ENCODE measurements around the gene ASMT. TPM values are rescaled to one million over a fixed set of nuclear protein-coding genes. Genes with fewer than 3 reads are reported as not detected.

ASMT gene
- total and polyA plus RNA-seq, 2 of the 4 experiments (the other 2 are of a cell fraction): not detected

- Histone ChIP-seq H2BK15ac (ENCODE audit: low read depth, low read length) (no peak overlapping the region), H4K5ac (ENCODE audit: low read depth, low read length) (no peak overlapping the region), H3K18ac (ENCODE audit: low read depth, low read length) (no peak overlapping the region), H3K4me3 (ENCODE audit: insufficient read depth, low read depth, low read length) (no peak overlapping the region), H2BK20ac (ENCODE audit: low read depth, low read length) (no peak overlapping the region), H3K9me1 (ENCODE audit: insufficient read depth, low read length) (no peaks in the 10 kb centered on the region; the same call in 1 of the 2 replicates), H2BK120ac (ENCODE audit: low read depth, low read length) (no peak overlapping the region), H3K14ac (replicated peaks; ENCODE audit: low read depth, low read length) (no peak overlapping the region), H3K9me3 (ENCODE audit: control insufficient read depth, insufficient read depth, low read length) (no peaks in the 10 kb centered on the region), H2AFZ (replicated peaks; ENCODE audit: low read length, poor library complexity) (no peak overlapping the region), H4K91ac (ENCODE audit: insufficient read depth, low read depth, low read length) (no peak overlapping the region), H3K4ac (ENCODE audit: low read depth, low read length) (no peak overlapping the region), H3K23ac (ENCODE audit: low read depth, low read length) (no peak overlapping the region), H2AK9ac (replicated peaks; ENCODE audit: low read depth, low read length, poor library complexity) (no peak overlapping the region), H2BK5ac (ENCODE audit: low read depth, low read length, poor library complexity, severe bottlenecking) (no peak overlapping the region), H3K56ac (ENCODE audit: extremely low read depth, insufficient read depth, low read length) (no peak overlapping the region), H3K4me1 (ENCODE audit: control insufficient read depth, insufficient read depth, low read length) (peaks cover 3% of the 10 kb centered on the region; the same call in 1 of the 2 replicates), H3K27ac (ENCODE audit: insufficient read depth, low read length) (no peak overlapping the region), H3K79me1 (ENCODE audit: low read depth in 1 of 2, low read length in 2 of 2) (peaks cover 7 to 29% of the 10 kb centered on the region in 2 experiments), H3K27me3 (ENCODE audit: control insufficient read depth, insufficient read depth, low read length) (no peaks in the 10 kb centered on the region), H3K4me2 (ENCODE audit: low read depth, low read length) (no peak overlapping the region), H3K9ac (ENCODE audit: low read depth, low read length) (no peak overlapping the region), H2AK5ac (ENCODE audit: low read depth, low read length) (no peak overlapping the region), H4K8ac (ENCODE audit: low read depth in 2 of 2, low read length in 2 of 2) (no peak overlapping the region), H3K36me3 (ENCODE audit: control insufficient read depth, insufficient read depth, low read length) (peaks cover 67% of the 10 kb centered on the region), H4K20me1 (ENCODE audit: insufficient read depth, low read length) (peaks cover 57% of the 10 kb centered on the region)
- dilution Hi-C loops (cut with HindIII; ENCODE audit: low sequenced_read_pairs, unreplicated experiment): no loop called here
- no peak for TF ChIP-seq ELK1 (IDR thresholded peaks at IDR 0.05; ENCODE audit: borderline replicate concordance, low read depth, low read length)
- TF ChIP-seq RCOR1 (IDR thresholded peaks at IDR 0.05; ENCODE audit: insufficient replicate concordance, low read length): no peak
- TF ChIP-seq POLR2A (IDR thresholded peaks at IDR 0.05; ENCODE audit: low read depth, low read length): no peak
- no peak for TF ChIP-seq CHD1 (IDR thresholded peaks at IDR 0.05; ENCODE audit: low read depth, low read length)
- no peak for TF ChIP-seq MAZ (IDR thresholded peaks at IDR 0.05; ENCODE audit: borderline replicate concordance, low read depth, low read length)
- TF ChIP-seq NFE2L2 (IDR thresholded peaks at IDR 0.05; ENCODE audit: low read depth, low read length): no peak
- no peak for TF ChIP-seq RAD21 (IDR thresholded peaks at IDR 0.05; ENCODE audit: low read length)
- TF ChIP-seq CTCF (conservative IDR thresholded peaks at IDR 0.05; ENCODE audit: low read depth, low read length): no peak
- TF ChIP-seq USF2 (IDR thresholded peaks at IDR 0.05; ENCODE audit: low read depth, low read length): no peak
- TF ChIP-seq BHLHE40 (IDR thresholded peaks at IDR 0.05; ENCODE audit: low read depth, low read length): no peak
- TF ChIP-seq RFX5 (IDR thresholded peaks at IDR 0.05; ENCODE audit: low read depth, low read length): no peak
- no peak for TF ChIP-seq CEBPB (IDR thresholded peaks at IDR 0.05; ENCODE audit: low read depth, low read length)
- no peak for TF ChIP-seq FOS (IDR thresholded peaks at IDR 0.05; ENCODE audit: low read depth, low read length)
- TF ChIP-seq MAFK (IDR thresholded peaks at IDR 0.05; ENCODE audit: low read depth, low read length): no peak
- TF ChIP-seq MXI1 (IDR thresholded peaks at IDR 0.05; ENCODE audit: borderline replicate concordance, low read depth, low read length): no peak
- DNase-seq: no peak
- CTCF ChIA-PET: no interaction called here
- no TSS peak for BruUV-seq (replicated peaks)
- in situ Hi-C loops (cut with MboI; ENCODE audit: low sequenced_read_pairs): loop anchor here (25.0 kb wide), 1 partner anchor 133 kb away; the partner anchor contains the start of gene ASMTL
- 98% methylated on average over 11 of the region's 17 CpGs; no CpG with 5 or more reads in 1 of the 2 experiments for WGBS, 2 experiments (ENCODE audit: extremely low coverage in 2 of 2, insufficient read length in 1 of 2)
- no peak for ATAC-seq (ENCODE audit: low read depth)
- intact Hi-C loops (cut with micrococcal nuclease): no loop called here
- POLR2A ChIA-PET (ENCODE audit: unreplicated experiment): no interaction called here
Measured at GRCh38 chrX:1595711-1596060, 19.2 kb upstream of the ASMT start.

Data from IMR-90 (cell line).